Measurements from ENCODE around the gene PNN. TPM values are rescaled to one million over a fixed set of nuclear protein-coding genes. Genes with fewer than 3 reads are reported as not detected.
"Not testable (repeated sequence)": the region's sequence is repeated elsewhere in the genome, so short reads cannot be mapped to it uniquely, and the experiment has no call there.

The PNN gene
- total and polyA plus RNA-seq, 2 donors (not counting 3 experiments of a cell fraction or from before 2014, with no cell fraction given) = 27.3 to 79.4 TPM

- DNase-seq (ENCODE audit: low read depth, low spot score) = no peak
- H3K4me1 ChIP-seq (ENCODE audit: control insufficient read depth, extremely low read depth, insufficient read depth, low read length) = peaks cover 30% of the 10 kb centered on the region
- BruUV-seq (replicated peaks) = no TSS peak
- no peaks in the 10 kb centered on the region for H3K27me3 ChIP-seq (ENCODE audit: control insufficient read depth in 2 of 2, insufficient read depth in 2 of 2, low read length in 2 of 2)
- no peak overlapping the region for H3K9ac ChIP-seq (replicated peaks; ENCODE audit: extremely low read depth, insufficient read depth, low read length)
- H3K36me3 ChIP-seq (ENCODE audit: control insufficient read depth in 2 of 2, extremely low read depth in 1 of 2, insufficient read depth in 2 of 2, low read length in 2 of 2) = peaks cover 24 to 47% of the 10 kb centered on the region in 2 experiments
- dilution Hi-C loops (cut with MboI; ENCODE audit: extremely low pct_ligation_motif_present, low sequenced_read_pairs) = no loop called here
- no peak overlapping the region for H3K4me3 ChIP-seq (replicated peaks in 1 of 3; ENCODE audit: insufficient read depth in 1 of 3, low read depth in 1 of 3, low read length in 3 of 3)
- H3K4me2 ChIP-seq (ENCODE audit: insufficient read depth, low read length) = no peak overlapping the region
- no peak overlapping the region for H2AFZ ChIP-seq (ENCODE audit: low read depth, low read length)
- no peak for TF ChIP-seq CTCF (IDR thresholded peaks at IDR 0.05; ENCODE audit: extremely low read depth in 1 of 2, insufficient read depth in 1 of 2, low read depth in 1 of 2, low read length in 2 of 2)
- TF ChIP-seq MYC (IDR thresholded peaks at IDR 0.05; ENCODE audit: low read depth, low read length) = no peak
- TF ChIP-seq EZH2 (IDR thresholded peaks at IDR 0.05; ENCODE audit: borderline replicate concordance, low read depth, low read length, severe bottlenecking) = no peak
- TF ChIP-seq POLR2AphosphoS5 (IDR thresholded peaks at IDR 0.05; ENCODE audit: insufficient read depth, low read depth, low read length) = no peak
- TF ChIP-seq FOS (IDR thresholded peaks at IDR 0.05; ENCODE audit: borderline replicate concordance, insufficient read depth, low read length) = no peak
- no peak for TF ChIP-seq POLR2A (IDR thresholded peaks at IDR 0.05; ENCODE audit: low read depth, low read length)
- no peak for TF ChIP-seq MAX (IDR thresholded peaks at IDR 0.05; ENCODE audit: insufficient read depth, insufficient read length)
- TF ChIP-seq GATA2 (IDR thresholded peaks at IDR 0.05; ENCODE audit: insufficient read depth, insufficient read length, low read depth, low read length) = no peak
- TF ChIP-seq JUN (IDR thresholded peaks at IDR 0.05; ENCODE audit: borderline replicate concordance, insufficient read depth, insufficient read length, low read depth) = no peak
- no peaks in the 10 kb centered on the region for H4K20me1 ChIP-seq (replicated peaks; ENCODE audit: control insufficient read depth, extremely low read depth, insufficient read depth, low read length)
- H3K27ac ChIP-seq (ENCODE audit: insufficient read depth, low read depth, low read length) = no peak overlapping the region
- H3K79me2 ChIP-seq (ENCODE audit: control insufficient read depth, insufficient read depth, low read length) = peaks cover 21% of the 10 kb centered on the region
- POLR2A ChIA-PET = interaction anchor here (1.1 kb wide), 1 partner anchor 9 kb away, joined by 3 read pairs; no protein-coding TSS in a partner anchor
- H3K9me1 ChIP-seq (replicated peaks; ENCODE audit: control insufficient read depth, extremely low read depth, insufficient read depth, low read length) = no peaks in the 10 kb centered on the region
- H3K9me3 ChIP-seq (replicated peaks; ENCODE audit: control insufficient read depth, insufficient read depth, low read length) = no peaks in the 10 kb centered on the region
- FAIRE-seq = no peak
- CTCF ChIA-PET = interaction anchor here (1.0 kb wide), 1 partner anchor 243 kb away, joined by 4 read pairs; no protein-coding TSS in a partner anchor
- intact Hi-C loops (cut with micrococcal nuclease) = no loop called here
These were observed 8.0 kb downstream of the PNN start for GRCh38 chr14:39182770-39183684.

GRCh38 chr14:39183685-39184003 is 8.6 kb downstream of the PNN start:
- FAIRE-seq = not testable (repeated sequence)
- peaks cover 18 to 43% of the 10 kb centered on the region in 2 experiments for H3K36me3 ChIP-seq (ENCODE audit: control insufficient read depth in 2 of 2, extremely low read depth in 1 of 2, insufficient read depth in 2 of 2, low read length in 2 of 2)

More at GRCh38 chr14:39183685-39184003, 8.6 kb downstream of the PNN start:
- dilution Hi-C loops (cut with MboI; ENCODE audit: extremely low pct_ligation_motif_present, low sequenced_read_pairs); H2AFZ ChIP-seq (ENCODE audit: low read depth, low read length); H3K9me3 ChIP-seq (replicated peaks; ENCODE audit: control insufficient read depth, insufficient read depth, low read length); H3K27me3 ChIP-seq (ENCODE audit: control insufficient read depth in 2 of 2, insufficient read depth in 2 of 2, low read length in 2 of 2); H3K4me3 ChIP-seq (replicated peaks in 1 of 3; ENCODE audit: insufficient read depth in 1 of 3, low read depth in 1 of 3, low read length in 3 of 3); H3K9ac ChIP-seq (replicated peaks; ENCODE audit: extremely low read depth, insufficient read depth, low read length); BruUV-seq (replicated peaks); H3K4me2 ChIP-seq (ENCODE audit: insufficient read depth, low read length); intact Hi-C loops (cut with micrococcal nuclease); H3K27ac ChIP-seq (ENCODE audit: insufficient read depth, low read depth, low read length); H3K9me1 ChIP-seq (replicated peaks; ENCODE audit: control insufficient read depth, extremely low read depth, insufficient read depth, low read length); H4K20me1 ChIP-seq (replicated peaks; ENCODE audit: control insufficient read depth, extremely low read depth, insufficient read depth, low read length); POLR2A ChIA-PET; DNase-seq (ENCODE audit: low read depth, low spot score): not testable (repeated sequence)
- Histone ChIP-seq H3K4me1 (ENCODE audit: control insufficient read depth, extremely low read depth, insufficient read depth, low read length) (peaks cover 26% of the 10 kb centered on the region), H3K79me2 (ENCODE audit: control insufficient read depth, insufficient read depth, low read length) (peaks cover 18% of the 10 kb centered on the region)
- CTCF ChIA-PET = interaction anchor here (1.0 kb wide), 1 partner anchor 243 kb away, joined by 4 read pairs; no protein-coding TSS in a partner anchor
